ENCODE results near the gene SLC4A5.
"Not testable (repeated sequence)": the region's sequence is repeated elsewhere in the genome, so short reads cannot be mapped to it uniquely, and the experiment has no call there.

SLC4A5 gene

GRCh38 chr2:74367789-74368188, 24.6 kb upstream of the SLC4A5 start:
- DNase-seq, result no peak

DNA sequence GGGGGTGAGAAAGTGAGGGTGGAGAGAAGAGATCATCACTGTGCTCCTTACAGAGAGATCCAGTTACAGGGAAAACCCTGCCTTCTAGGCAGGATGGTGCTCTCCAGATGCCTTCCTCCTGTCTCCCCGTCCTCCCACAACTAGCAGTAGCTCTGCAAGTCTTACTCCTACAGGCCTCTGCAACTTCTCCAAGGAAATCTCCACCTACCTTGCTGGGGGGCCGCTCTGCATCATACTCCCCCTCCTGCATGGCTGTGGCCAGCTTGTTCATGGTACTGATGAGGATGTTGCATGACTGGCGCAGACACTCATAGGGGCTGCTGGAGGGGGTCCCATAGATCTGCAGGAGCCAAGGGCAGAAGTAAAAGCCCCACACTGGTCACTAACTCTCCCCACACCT, 22.8 kb upstream of the SLC4A5 start:
- no peak for DNase-seq

DNA sequence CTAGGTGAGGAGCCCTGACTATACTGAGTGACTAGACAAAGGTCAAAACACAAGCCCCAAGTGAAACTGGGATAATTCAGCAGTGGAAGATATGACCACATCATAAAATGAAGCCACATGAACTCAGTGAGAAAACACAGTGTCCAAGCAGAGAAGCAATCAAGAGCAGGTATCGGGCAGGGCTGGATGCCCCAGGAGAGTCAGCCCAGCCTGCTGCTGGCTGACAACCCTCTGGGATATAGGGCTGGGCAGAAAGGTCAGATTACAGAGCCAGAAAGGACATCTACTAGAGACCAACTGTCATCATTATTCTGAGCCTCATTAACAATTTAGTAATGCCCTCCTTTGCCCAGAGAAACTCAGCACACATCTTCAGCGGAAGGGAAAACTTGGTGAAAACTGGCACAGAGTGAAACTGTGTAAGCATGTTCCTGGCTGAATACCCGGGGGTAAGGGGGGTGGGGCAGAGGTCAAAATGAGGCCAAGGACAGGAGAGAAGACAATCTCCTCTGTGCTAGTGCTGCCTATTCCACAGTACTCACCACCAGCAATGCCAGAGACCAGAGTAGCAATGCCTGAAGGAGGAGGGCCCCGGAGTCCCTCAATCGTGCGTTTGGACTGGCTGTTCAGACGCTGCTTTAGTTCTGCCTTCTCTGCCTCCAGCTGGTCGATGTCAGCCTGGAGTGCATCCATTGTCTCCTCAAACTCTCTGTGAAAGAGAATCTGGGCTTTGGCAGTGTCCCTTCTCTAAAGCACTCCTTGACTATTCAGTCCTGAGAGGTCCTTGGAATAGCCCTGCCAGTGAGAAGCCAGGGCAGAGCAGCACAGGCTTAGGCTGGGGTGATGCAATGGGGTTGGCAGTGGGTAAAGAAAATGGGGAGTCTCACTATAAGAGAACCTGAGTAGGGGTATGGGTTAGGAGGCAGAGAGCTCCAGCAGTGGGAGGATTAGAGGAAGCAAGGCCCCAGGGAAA, 21.6 kb upstream of the SLC4A5 start:
- DNase-seq, result no peak

- no peak for DNase-seq
Measured at GRCh38 chr2:74361327-74361726, 18.1 kb upstream of the SLC4A5 start.

DNA sequence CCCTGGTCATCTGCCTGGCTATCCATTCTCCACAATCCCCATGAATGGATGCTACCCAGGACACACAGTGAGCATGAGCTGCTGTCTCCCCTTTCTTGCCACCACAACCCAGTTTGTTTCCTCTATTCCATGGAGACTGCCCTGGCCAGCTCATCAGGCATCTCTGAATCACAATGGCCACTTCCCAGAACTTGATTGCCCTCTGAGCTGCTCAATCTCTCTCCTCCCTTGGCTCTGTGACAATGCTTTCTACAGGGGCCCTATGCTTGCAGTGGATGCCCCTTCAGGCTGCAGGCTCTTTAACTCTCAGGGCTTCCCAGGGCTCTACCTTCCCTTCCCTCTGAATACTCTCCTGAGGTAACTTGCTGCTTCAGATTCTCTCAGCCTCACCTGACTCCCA, 14.4 kb upstream of the SLC4A5 start:
- DNase-seq, result no peak

DNA sequence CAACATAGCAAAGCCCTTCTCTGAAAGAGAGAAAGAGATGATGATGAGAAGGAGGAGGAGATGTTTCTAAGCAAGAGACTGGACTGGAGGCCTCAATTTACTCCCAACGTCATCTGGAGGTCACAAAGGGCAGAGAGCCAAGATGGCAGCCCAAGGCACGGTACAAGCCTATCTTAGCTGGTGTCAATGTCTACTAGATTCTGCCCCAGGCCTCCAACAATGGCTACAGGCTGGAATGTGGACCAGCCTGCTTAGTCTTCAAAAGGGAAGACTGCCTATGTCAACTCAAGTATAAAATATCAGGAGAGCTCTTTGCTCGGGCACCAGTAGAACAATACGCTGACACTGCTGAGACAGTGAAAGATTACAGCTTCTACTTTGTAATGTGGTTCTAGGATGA, 6.7 kb upstream of the SLC4A5 start:
- no peak for DNase-seq

- DNase-seq, result no peak
Measured at GRCh38 chr2:74347742-74348141, 4.5 kb upstream of the SLC4A5 start.

DNA sequence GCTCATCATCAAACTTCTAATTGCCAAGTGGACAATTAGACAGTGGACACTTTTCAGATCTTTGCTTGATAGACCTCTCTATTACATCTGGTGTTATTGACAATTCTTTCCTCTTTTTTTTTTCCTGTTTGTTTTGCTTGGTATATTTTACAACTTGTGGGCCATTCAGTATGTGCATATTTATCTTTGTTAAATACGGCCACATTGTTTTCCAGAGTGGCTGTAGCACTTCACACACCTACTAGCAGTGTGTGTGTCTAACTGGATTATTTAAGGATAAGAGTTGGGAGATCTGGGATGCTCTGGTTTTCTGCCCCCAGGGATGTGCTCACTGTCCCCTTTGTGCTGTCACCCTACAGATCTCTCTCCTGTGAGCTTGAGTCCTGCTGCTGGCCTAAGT, 4.1 kb upstream of the SLC4A5 start:
- DNase-seq, result no peak

GRCh38 chr2:74345272-74345943, 2.2 kb upstream of the SLC4A5 start:
- no peak for DNase-seq

GRCh38 chr2:74336227-74336626, 7.0 kb downstream of the SLC4A5 start:
- DNase-seq, result not testable (repeated sequence)

- peak; percentile 42 to 61 (median 59) for DNase-seq
Measured at GRCh38 chr2:74334931-74335333, 8.3 kb downstream of the SLC4A5 start.

DNA sequence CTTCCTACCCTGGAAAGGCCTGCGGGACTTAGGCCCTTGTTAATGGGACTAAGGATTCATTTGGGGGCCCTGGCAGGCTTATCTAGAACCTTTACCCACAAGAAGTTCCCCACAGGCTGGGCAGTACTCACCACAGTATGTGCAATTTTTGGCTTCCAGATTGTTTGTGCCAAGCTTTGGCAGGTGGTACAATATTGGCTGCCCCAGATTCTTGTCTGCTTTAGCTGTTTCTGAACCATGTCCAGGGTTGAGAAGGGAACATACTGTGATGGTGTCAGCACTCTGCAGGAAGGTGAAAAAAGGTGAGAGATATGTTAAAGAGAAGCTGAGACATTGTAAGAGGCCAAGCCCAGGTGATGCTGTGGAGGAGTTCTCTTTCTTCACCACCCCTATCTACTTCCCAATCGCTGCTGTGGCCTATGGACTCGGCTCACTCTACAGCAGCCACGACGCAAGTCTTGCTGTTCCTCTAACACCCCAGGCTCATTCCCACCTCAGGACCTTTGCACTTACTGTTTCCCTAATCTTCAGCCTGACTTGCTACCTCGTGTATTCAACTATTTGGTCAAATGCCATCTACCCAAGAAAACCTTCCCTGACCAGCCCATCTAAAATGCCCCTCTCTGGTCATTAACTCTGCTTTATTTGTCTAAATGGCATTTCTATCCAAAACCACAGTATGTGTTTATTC, 9.2 kb downstream of the SLC4A5 start:
- no peak for DNase-seq

- peak in 1 of 5 experiments; percentile 34 for DNase-seq
Measured at GRCh38 chr2:74333175-74333574, 10.0 kb downstream of the SLC4A5 start.

DNA sequence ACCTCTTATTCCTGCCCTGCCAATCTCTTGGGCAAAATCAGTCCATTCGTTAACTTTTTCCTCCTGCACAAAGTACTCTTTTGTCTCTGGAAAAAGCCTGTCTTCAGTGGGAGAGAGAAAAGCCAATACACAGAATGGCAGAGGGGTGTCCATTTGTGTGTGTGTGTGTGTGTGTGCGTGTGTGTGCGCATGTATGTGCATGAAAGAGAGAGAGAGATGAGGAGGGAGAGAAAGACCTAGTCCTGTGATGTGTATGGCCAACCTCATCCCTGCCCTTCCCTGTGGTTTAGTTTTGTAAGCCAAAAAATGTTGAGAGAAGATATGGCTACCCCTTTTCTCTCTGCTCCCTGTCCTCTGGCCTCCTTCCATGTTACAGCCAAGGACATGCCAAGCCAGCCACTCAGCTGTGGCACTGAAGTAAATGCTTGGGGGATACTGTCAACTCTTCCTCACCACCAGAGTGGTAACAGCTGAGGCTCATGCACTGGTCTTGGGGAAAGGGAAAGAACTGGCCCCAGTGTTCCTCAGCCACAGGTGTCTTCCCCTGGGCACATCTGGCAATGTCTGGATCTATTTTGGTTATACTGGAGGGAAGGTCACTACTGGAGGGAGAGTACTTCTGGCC, 10.6 kb downstream of the SLC4A5 start:
- no peak for DNase-seq

DNA sequence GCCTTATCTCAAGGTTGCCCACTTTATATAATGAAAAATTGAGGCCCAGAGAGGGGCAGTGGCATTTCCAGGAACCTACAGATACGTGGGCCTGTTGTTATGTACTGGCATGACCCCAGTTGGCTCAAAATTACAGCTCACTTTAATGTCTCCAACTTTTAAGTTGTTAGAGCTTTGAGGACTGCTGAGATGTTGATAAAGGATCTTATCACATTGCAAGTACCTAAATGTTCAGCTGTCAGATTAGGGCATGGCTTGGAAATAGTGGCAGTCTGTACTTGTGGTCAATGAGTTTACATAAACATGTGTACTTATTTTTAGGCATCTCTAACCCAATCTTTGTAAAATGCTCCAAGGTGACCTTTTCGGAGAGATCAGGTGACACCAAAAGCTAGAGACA, 14.6 kb downstream of the SLC4A5 start:
- no peak for DNase-seq

DNA sequence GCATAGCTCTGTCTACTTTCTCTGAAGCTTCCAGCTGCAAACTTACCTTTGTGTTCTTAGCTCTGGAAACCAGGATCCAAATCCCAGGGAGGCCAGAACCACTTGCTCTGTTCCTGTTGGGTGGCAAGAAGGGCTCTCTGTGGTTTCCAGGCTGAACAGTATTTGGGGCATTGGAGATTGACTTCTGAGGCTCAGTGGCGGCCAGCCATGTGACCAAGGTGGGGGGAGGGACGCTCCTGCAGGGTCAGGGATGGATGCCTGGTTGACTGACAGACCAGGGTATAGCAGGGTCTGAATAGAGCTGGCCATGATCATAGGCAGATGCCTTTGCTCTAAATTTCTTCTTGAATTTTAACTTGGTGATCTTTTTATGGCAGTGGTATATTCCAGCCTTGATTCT, 15.1 kb downstream of the SLC4A5 start:
- DNase-seq, result no peak

DNA sequence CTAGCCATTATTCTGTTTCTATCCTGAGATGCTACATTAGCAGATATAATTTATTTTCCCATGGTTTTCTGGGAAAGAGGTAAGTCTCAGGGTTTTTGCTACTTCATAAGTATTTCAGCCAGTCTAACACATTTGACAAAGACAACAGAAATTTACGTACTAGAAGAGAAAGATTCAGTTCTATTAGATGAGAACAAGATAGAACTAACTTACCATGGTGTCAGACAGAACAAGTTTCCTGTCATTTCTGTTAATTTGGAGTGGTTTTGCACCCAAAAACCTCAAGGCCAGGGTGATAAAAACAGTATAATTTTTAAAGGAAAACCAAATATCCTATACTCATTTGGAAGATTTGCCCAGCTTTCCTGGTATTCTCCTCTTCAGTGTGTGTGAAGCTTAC, 15.6 kb downstream of the SLC4A5 start:
- no peak for DNase-seq

DNA sequence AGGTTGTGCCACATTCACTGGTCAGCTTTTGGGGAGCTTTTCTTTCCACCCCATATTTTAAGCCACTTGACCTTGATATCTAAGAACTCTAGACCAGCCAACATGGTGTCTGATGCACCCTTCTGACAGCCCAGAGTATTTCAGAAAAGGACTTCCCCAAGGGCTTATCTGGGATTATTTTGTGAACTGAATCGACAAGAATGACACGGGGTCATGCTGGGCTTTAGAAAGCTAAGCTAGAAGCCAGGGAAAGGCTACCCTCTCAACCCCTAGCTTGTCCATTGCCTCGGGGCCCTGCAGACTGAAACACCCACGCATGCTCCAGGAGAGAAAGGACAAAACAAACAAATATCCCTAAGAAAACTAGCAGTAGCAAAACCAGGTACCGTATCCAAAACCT, 16.0 kb downstream of the SLC4A5 start:
- DNase-seq, result no peak

- no peak for DNase-seq
Measured at GRCh38 chr2:74325815-74326214, 17.4 kb downstream of the SLC4A5 start.

- DNase-seq, result no peak
Measured at GRCh38 chr2:74321737-74322136, 21.5 kb downstream of the SLC4A5 start.

DNA sequence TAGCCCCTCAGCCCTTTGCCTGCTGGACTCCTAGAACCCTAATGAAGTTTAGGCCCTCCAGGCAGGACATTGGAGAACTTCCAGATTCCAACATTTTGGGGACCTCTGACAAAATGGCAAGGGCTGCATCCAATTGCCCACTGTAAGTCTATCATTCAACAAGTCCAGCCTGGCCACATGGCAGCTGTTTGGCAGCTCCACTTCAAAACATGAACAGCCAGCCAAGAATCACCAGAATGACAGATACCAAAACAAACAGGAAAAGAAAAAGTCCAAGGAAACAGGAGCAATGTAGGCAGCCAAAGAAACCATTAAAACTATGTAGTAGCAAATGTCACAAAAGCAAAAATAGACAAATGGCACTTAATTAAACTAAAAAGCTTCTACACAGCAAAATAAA, 25.5 kb downstream of the SLC4A5 start:
- no peak for DNase-seq

DNA sequence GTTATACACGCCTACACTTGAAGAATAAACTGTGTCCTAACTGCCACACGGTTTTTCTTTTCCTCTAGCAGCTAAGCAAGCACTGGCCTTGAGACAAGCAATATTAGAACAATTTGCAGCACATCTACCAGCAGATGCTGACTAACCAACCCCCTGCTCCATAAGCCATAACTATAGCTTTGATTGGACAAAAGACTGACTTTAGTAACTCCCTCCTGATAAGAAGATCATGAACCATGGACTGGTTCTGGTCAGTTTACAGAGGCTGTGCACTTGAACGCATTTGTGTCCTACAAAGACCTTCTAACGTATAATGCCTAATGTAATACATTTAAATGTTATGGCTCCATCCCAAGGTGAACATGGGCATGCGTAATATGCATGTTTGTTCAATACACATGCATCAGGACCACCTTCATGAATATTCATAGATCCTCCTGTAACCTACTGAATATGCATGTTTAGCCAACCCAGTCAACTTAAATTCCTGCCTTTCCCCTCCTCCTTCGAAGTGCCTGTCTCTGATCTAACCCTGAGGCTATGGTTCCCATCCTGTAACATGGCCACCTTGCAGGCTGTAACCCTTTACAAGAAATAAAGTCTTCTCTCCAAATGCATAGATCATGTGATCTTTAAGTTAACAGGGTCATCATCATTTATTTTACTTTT, 26.5 kb downstream of the SLC4A5 start:
- DNase-seq, result no peak

Measured in T-helper 2 cell (primary cell).